MCF 10A (cell line): ENCODE results near the gene SIGLEC11. TPM values are rescaled to one million over a fixed set of nuclear protein-coding genes. Genes with fewer than 3 reads are reported as not detected.

ENCODE experiments used
- BruUV-seq: library from RNA; stranded (reverse); fragments of 400-500 nt; replicated peaks from 2 replicates; lab custom pipeline; 2021; lab: Mats Ljungman, UMichigan
- CTCF ChIA-PET: fragments of 300-600 bp; sonication (Branson Sonifier 250); formaldehyde crosslinking; extraction: SDS; loops from one replicate; lab custom pipeline; 2021; ENCODE audit warnings: antibody characterized with exemption, inconsistent platforms; lab: Yijun Ruan, JAX
- POLR2A ChIA-PET: fragments of 300-600, 350-650 bp; sonication (Branson Sonifier 250); formaldehyde crosslinking; extraction: SDS; loops from one replicate; lab custom pipeline; 2020; ENCODE audit warnings: antibody characterized with exemption, inconsistent platforms; lab: Yijun Ruan, JAX
- DNase-seq: peaks from one replicate; pipeline ENCODE4 v3.0.0-alpha.2; 2018; ENCODE audit not compliant: unreplicated experiment
- H3K27ac Mint-ChIP-seq: one replicate; pipeline ENCODE4 v1.8.0; 2022; ENCODE audit warnings: mild to moderate bottlenecking, low read depth, mixed read lengths; ENCODE audit not compliant: unreplicated experiment
- H3K27me3 Mint-ChIP-seq: one replicate; pipeline ENCODE4 v1.8.0; 2022; ENCODE audit warnings: mixed read lengths; ENCODE audit not compliant: insufficient read depth, unreplicated experiment
- H3K36me3 Mint-ChIP-seq: one replicate; pipeline ENCODE4 v1.8.0; 2022; ENCODE audit warnings: mild to moderate bottlenecking, moderate library complexity, mixed read lengths; ENCODE audit not compliant: insufficient read depth, unreplicated experiment
- H3K4me1 Mint-ChIP-seq: one replicate; pipeline ENCODE4 v1.8.0; 2022; ENCODE audit warnings: mixed read lengths; ENCODE audit not compliant: insufficient read depth, unreplicated experiment
- H3K4me3 Mint-ChIP-seq: one replicate; pipeline ENCODE4 v1.8.0; 2022; ENCODE audit warnings: mild to moderate bottlenecking, moderate library complexity, mixed read lengths; ENCODE audit not compliant: unreplicated experiment
- H3K9me3 Mint-ChIP-seq: one replicate; pipeline ENCODE4 v1.8.0; 2022; ENCODE audit warnings: mixed read lengths; ENCODE audit not compliant: unreplicated experiment
- intact Hi-C: fragments of 100-400 bp; cut with micrococcal nuclease; formaldehyde crosslinking; loops from 2 replicates; pipeline ENCODE4 v1.14.1; 2022
- total RNA-seq: library from RNA; stranded (reverse); gene quantifications from 2 replicates; pipeline ENCODE4 v1.2.3, GENCODE V29; 2022
- TF ChIP-seq, protein P1 (sequence below): fragments of 200-600 bp; IDR thresholded peaks from one replicate; pipeline ENCODE4 v1.8.0; 2022; ENCODE audit warnings: antibody characterized with exemption, mild to moderate bottlenecking; ENCODE audit not compliant: unreplicated experiment

Gene SIGLEC11
- total RNA-seq, 1 experiment from 2014 or later = not detected

DNA sequence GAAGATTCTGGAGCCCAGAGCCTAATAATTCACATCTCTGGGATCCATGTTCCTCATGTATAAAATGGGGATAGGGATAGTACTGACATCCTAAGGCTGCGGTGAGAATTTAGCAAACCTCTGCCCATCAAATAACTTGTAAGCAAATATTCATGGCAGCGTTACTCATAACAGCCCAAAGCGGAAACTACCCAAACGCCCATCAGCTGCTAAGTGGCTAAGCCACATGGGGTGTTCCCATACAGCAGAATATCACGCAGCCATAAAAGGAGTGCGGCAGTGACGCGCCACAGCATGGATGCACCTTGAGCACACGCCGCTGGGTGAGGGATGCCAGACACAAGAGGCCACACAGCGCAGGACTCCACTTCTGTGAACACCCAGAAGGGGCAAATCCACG lies 44.5 kb upstream of the SIGLEC11 start:
- BruUV-seq = no TSS peak
- Mint-ChIP-seq H3K4me1 (peaks cover 11% of the 10 kb centered on the region), H3K9me3 (no peaks in the 10 kb centered on the region), H3K27me3 (no peaks in the 10 kb centered on the region), H3K4me3 (no peak overlapping the region), H3K27ac (peak overlapping the region; percentile 36), H3K36me3 (peaks cover 64% of the 10 kb centered on the region)
- no peak for DNase-seq
- ChIA-PET CTCF (no interaction called here), POLR2A (no interaction called here)
- intact Hi-C loops = no loop called here
- TF ChIP-seq, protein P1, sequence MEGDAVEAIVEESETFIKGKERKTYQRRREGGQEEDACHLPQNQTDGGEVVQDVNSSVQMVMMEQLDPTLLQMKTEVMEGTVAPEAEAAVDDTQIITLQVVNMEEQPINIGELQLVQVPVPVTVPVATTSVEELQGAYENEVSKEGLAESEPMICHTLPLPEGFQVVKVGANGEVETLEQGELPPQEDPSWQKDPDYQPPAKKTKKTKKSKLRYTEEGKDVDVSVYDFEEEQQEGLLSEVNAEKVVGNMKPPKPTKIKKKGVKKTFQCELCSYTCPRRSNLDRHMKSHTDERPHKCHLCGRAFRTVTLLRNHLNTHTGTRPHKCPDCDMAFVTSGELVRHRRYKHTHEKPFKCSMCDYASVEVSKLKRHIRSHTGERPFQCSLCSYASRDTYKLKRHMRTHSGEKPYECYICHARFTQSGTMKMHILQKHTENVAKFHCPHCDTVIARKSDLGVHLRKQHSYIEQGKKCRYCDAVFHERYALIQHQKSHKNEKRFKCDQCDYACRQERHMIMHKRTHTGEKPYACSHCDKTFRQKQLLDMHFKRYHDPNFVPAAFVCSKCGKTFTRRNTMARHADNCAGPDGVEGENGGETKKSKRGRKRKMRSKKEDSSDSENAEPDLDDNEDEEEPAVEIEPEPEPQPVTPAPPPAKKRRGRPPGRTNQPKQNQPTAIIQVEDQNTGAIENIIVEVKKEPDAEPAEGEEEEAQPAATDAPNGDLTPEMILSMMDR = no peak

DNA sequence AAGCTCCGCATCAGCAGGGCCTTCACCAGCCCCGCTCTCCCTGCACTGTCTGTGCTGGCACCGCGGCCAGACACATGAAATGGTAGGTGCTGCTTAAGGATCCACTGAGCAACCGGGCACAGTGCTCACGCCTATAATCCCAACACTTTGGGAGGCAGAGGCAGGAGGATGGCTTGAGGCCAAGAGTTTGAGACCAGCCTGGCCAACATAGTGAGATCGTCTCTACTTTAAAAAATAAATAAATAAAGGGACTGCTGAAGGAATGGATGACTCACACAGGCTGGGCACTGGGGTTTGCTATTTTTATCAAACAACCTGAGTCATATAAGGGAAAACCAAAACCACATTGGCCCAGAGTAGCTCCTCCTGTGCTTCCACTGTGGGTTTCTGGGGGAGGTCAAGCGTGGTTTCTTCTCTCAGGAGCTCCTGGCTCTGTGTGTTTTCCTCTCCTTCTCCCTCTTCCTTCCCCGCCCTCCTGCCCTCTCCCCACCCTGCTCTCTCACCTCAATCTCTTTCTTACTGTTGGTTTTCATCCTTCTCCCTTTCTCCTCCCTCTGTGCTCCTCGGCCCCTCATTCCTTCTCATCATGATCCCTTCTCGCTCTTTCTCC lies 42.9 kb upstream of the SIGLEC11 start:
- H3K9me3 Mint-ChIP-seq = no peaks in the 10 kb centered on the region
- CTCF ChIA-PET = interaction anchor here (0.6 to 0.9 kb wide), 3 partner anchors 48 to 231 kb away, joined by 3 to 4 read pairs (median 3); no protein-coding TSS in a partner anchor

GRCh38 chr19:50003254-50003788 lies 42.3 kb upstream of the SIGLEC11 start:
- no peak for DNase-seq
- Mint-ChIP-seq H3K27ac (no peak overlapping the region), H3K9me3 (no peaks in the 10 kb centered on the region), H3K36me3 (peaks cover 67% of the 10 kb centered on the region), H3K4me3 (no peak overlapping the region), H3K4me1 (peaks cover 11% of the 10 kb centered on the region), H3K27me3 (no peaks in the 10 kb centered on the region)
- ChIA-PET CTCF (interaction anchor here (0.9 to 1.1 kb wide), 2 partner anchors 20 to 66 kb away, joined by 3 to 4 read pairs; no protein-coding TSS in a partner anchor), POLR2A (interaction anchor here (0.6 to 1.7 kb wide), 4 partner anchors 10 to 74 kb away, joined by 3 to 7 read pairs (median 5); partner anchors contain the start of genes NUP62 and VRK3)
- no TSS peak for BruUV-seq
- TF ChIP-seq, protein P1 = no peak
- intact Hi-C loops = no loop called here

More for the DNA sequence above, 42.9 kb upstream of the SIGLEC11 start:
- no TSS peak for BruUV-seq
- DNase-seq = peak; percentile 95
- peak overlapping the region; percentile 36 for H3K27ac Mint-ChIP-seq
- H3K4me1 Mint-ChIP-seq = peaks cover 11% of the 10 kb centered on the region
- H3K36me3 Mint-ChIP-seq = peaks cover 69% of the 10 kb centered on the region
- POLR2A ChIA-PET = interaction anchor here (0.6 to 1.7 kb wide), 5 partner anchors 11 to 74 kb away, joined by 3 to 7 read pairs (median 5); partner anchors contain the start of genes NUP62, VRK3 and ZNF473
- TF ChIP-seq, protein P1 = no peak
- intact Hi-C loops = no loop called here
- H3K27me3 Mint-ChIP-seq = no peaks in the 10 kb centered on the region
- no peak overlapping the region for H3K4me3 Mint-ChIP-seq

DNA sequence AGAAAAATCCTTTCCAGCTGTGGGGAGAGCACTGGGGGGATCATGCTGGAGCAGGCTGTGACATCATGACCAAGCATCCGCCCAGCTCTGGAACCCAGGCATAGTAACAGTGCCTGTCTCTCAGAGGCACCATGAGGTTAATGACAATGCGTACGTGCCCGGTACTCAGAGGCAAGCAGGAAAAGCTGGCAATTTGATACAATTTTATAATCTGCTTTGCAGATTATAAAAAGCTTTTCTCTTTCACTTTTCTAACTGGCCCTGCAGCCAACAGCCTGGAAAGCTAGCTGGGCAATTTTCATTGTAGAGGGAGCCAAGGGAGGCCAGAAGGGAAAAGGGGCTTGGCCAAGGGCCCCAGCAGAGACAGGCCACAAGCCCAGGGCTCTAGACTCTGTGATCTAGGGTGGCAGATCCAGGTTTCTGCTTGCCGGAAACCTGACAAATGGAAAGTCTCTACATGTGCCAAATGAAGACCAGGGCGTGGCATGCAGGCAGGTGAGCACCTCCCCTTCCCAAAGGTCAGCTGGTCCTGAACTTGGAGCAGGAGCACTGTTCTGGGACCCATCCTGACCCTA lies 41.5 kb upstream of the SIGLEC11 start:
- H3K4me1 Mint-ChIP-seq = peaks cover 11% of the 10 kb centered on the region
- no peaks in the 10 kb centered on the region for H3K27me3 Mint-ChIP-seq
- no peaks in the 10 kb centered on the region for H3K9me3 Mint-ChIP-seq
- peaks cover 73% of the 10 kb centered on the region for H3K36me3 Mint-ChIP-seq
- POLR2A ChIA-PET = interaction anchor here (1.7 kb wide), 1 partner anchor 9 kb away, joined by 5 read pairs; no protein-coding TSS in a partner anchor
- TF ChIP-seq, protein P1 = no peak
- no peak overlapping the region for H3K4me3 Mint-ChIP-seq
- no peak for DNase-seq
- no TSS peak for BruUV-seq
- H3K27ac Mint-ChIP-seq = no peak overlapping the region
- CTCF ChIA-PET = interaction anchor here (0.6 to 1.1 kb wide), 3 partner anchors 20 to 98 kb away, joined by 3 read pairs; no protein-coding TSS in a partner anchor
- intact Hi-C loops = no loop called here
